ENCODE measurements around the gene MYB. TPM values are rescaled to one million over a fixed set of nuclear protein-coding genes. Genes with fewer than 3 reads are reported as not detected.
"Not testable (repeated sequence)": the region's sequence is repeated elsewhere in the genome, so short reads cannot be mapped to it uniquely, and the experiment has no call there.

Gene MYB
- total RNA-seq, 1 experiment from 2014 or later: 8.3 TPM

DNA sequence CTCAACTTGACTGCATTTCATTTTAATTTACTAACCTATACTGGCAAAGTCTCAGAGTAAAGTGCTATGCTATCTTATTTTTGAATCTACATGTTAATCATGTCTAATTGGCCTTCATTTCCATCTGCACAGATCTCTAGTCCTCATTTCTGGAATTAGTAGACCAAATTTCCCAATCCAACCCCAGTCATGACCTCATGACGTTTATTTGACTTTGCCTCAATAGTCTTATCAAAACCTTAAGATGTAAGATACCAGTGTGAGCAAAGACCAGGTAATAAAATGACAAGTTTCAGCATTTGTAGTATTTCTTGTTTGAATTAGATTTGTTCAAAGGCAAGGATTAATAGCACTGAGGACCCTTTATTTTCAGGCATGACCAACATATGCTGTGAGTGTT, 43.3 kb upstream of the MYB start:
- no peak for TF ChIP-seq EZH2 (IDR thresholded peaks at IDR 0.05; ENCODE audit: borderline replicate concordance, low read depth, low read length, poor library complexity, severe bottlenecking)
- TF ChIP-seq, protein P1, sequence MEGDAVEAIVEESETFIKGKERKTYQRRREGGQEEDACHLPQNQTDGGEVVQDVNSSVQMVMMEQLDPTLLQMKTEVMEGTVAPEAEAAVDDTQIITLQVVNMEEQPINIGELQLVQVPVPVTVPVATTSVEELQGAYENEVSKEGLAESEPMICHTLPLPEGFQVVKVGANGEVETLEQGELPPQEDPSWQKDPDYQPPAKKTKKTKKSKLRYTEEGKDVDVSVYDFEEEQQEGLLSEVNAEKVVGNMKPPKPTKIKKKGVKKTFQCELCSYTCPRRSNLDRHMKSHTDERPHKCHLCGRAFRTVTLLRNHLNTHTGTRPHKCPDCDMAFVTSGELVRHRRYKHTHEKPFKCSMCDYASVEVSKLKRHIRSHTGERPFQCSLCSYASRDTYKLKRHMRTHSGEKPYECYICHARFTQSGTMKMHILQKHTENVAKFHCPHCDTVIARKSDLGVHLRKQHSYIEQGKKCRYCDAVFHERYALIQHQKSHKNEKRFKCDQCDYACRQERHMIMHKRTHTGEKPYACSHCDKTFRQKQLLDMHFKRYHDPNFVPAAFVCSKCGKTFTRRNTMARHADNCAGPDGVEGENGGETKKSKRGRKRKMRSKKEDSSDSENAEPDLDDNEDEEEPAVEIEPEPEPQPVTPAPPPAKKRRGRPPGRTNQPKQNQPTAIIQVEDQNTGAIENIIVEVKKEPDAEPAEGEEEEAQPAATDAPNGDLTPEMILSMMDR (conservative IDR thresholded peaks at IDR 0.05; ENCODE audit: low read depth, low read length): no peak
- no peak for DNase-seq (ENCODE audit: low spot score)
- ChIA-PET POLR2A (ENCODE audit: low non-redundant PET) (no interaction called here), CTCF (no interaction called here)
- H3K9me3 ChIP-seq (ENCODE audit: low read depth, low read length, poor library complexity, severe bottlenecking): no peaks in the 10 kb centered on the region
- no peaks in the 10 kb centered on the region for H3K4me1 ChIP-seq (ENCODE audit: insufficient read depth, low read length, poor library complexity, severe bottlenecking)
- intact Hi-C loops (cut with micrococcal nuclease; ENCODE audit: unreplicated experiment): no loop called here
- no peaks in the 10 kb centered on the region for H3K27me3 ChIP-seq (replicated peaks; ENCODE audit: insufficient read depth, low read depth, low read length, poor library complexity)
- no peak overlapping the region for H3K4me3 ChIP-seq (ENCODE audit: low read depth, low read length, poor library complexity, severe bottlenecking)
- no TSS peak for BruUV-seq (replicated peaks)
- no peaks in the 10 kb centered on the region for H3K36me3 ChIP-seq (ENCODE audit: insufficient read depth, low read length, poor library complexity, severe bottlenecking)
- no peak overlapping the region for H3K27ac ChIP-seq (ENCODE audit: low read depth, low read length, poor library complexity, severe bottlenecking)

DNA sequence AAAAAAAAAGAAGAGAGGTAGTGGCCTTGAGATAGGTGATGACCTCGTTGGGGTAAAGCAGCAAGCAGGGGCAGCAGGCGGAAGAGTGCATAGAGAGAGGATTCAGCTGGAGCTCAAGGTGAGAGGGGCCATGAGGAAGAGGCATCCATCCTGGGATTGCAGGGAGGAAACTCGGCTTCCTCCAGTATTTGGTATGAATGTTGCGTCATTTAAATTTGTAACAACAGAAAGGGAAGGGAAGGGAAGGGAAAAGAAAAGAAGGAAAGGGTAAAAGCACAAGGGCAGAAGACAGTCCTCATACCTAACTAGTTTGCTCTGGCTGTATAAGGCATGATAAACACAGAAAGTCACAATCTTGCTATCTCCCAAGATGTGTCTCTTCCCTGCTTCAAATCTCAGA, 39.9 kb upstream of the MYB start:
- H3K27ac ChIP-seq (ENCODE audit: low read depth, low read length, poor library complexity, severe bottlenecking): no peak overlapping the region
- ChIA-PET POLR2A (ENCODE audit: low non-redundant PET) (no interaction called here), CTCF (no interaction called here)
- DNase-seq (ENCODE audit: low spot score): no peak
- peaks cover 8% of the 10 kb centered on the region for H3K4me1 ChIP-seq (ENCODE audit: insufficient read depth, low read length, poor library complexity, severe bottlenecking)
- no peak overlapping the region for H3K4me3 ChIP-seq (ENCODE audit: low read depth, low read length, poor library complexity, severe bottlenecking)
- BruUV-seq (replicated peaks): no TSS peak
- TF ChIP-seq, protein P1 (conservative IDR thresholded peaks at IDR 0.05; ENCODE audit: low read depth, low read length): no peak
- no peak for TF ChIP-seq EZH2 (IDR thresholded peaks at IDR 0.05; ENCODE audit: borderline replicate concordance, low read depth, low read length, poor library complexity, severe bottlenecking)
- no peaks in the 10 kb centered on the region for H3K9me3 ChIP-seq (ENCODE audit: low read depth, low read length, poor library complexity, severe bottlenecking)
- intact Hi-C loops (cut with micrococcal nuclease; ENCODE audit: unreplicated experiment): no loop called here
- H3K27me3 ChIP-seq (replicated peaks; ENCODE audit: insufficient read depth, low read depth, low read length, poor library complexity): no peaks in the 10 kb centered on the region
- H3K36me3 ChIP-seq (ENCODE audit: insufficient read depth, low read length, poor library complexity, severe bottlenecking): no peaks in the 10 kb centered on the region

DNA sequence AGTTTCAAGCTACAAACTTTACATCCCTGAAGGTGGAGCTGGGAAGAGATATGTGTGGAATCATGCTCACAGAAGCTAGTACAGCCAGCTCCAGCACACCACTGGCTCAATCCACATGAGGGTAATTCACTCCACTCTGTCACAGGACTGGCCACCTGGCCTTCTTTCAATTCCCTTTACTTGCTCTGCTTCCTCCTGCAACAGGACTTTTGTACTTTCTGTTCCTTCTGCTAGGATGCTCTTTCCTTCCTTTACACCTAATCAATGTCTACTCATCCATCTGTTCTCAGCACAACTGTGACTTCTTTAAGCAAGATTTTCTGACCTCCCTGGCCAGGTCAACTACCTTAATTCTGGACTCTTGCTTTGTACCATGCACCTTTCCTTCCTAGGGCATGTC, 39.4 kb upstream of the MYB start:
- DNase-seq (ENCODE audit: low spot score): no peak

DNA sequence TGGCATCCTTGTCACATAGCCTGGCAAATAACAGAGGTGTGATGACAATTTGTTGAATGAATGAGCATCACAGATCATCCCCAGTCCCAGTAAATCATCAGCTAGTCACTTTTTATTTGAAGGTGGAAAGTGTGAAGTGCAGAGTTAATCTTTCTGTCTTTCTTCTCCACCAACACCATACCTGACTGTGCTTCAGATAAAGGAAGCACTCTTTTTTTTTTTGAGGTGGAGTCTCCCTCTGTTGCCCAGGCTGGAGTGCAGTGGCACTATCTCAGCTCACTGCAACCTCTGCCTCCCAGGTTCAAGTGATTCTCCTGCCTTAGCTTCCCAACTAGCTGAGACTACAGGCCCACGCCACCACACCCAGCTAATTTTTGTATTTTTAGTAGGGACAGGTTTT, 38.9 kb upstream of the MYB start:
- intact Hi-C loops (cut with micrococcal nuclease; ENCODE audit: unreplicated experiment); H3K36me3 ChIP-seq (ENCODE audit: insufficient read depth, low read length, poor library complexity, severe bottlenecking); H3K27me3 ChIP-seq (replicated peaks; ENCODE audit: insufficient read depth, low read depth, low read length, poor library complexity); H3K4me3 ChIP-seq (ENCODE audit: low read depth, low read length, poor library complexity, severe bottlenecking); H3K27ac ChIP-seq (ENCODE audit: low read depth, low read length, poor library complexity, severe bottlenecking); DNase-seq (ENCODE audit: low spot score); CTCF ChIA-PET; H3K9me3 ChIP-seq (ENCODE audit: low read depth, low read length, poor library complexity, severe bottlenecking); BruUV-seq (replicated peaks); POLR2A ChIA-PET (ENCODE audit: low non-redundant PET): not testable (repeated sequence)
- peaks cover 13% of the 10 kb centered on the region for H3K4me1 ChIP-seq (ENCODE audit: insufficient read depth, low read length, poor library complexity, severe bottlenecking)

More for the DNA sequence above, 39.4 kb upstream of the MYB start:
- intact Hi-C loops (cut with micrococcal nuclease; ENCODE audit: unreplicated experiment): no loop called here
- Histone ChIP-seq H3K4me1 (ENCODE audit: insufficient read depth, low read length, poor library complexity, severe bottlenecking) (peaks cover 13% of the 10 kb centered on the region), H3K27ac (ENCODE audit: low read depth, low read length, poor library complexity, severe bottlenecking) (no peak overlapping the region), H3K36me3 (ENCODE audit: insufficient read depth, low read length, poor library complexity, severe bottlenecking) (no peaks in the 10 kb centered on the region), H3K27me3 (replicated peaks; ENCODE audit: insufficient read depth, low read depth, low read length, poor library complexity) (no peaks in the 10 kb centered on the region), H3K9me3 (ENCODE audit: low read depth, low read length, poor library complexity, severe bottlenecking) (no peaks in the 10 kb centered on the region), H3K4me3 (ENCODE audit: low read depth, low read length, poor library complexity, severe bottlenecking) (no peak overlapping the region)
- TF ChIP-seq, protein P1 (conservative IDR thresholded peaks at IDR 0.05; ENCODE audit: low read depth, low read length): no peak
- TF ChIP-seq EZH2 (IDR thresholded peaks at IDR 0.05; ENCODE audit: borderline replicate concordance, low read depth, low read length, poor library complexity, severe bottlenecking): no peak
- ChIA-PET POLR2A (ENCODE audit: low non-redundant PET) (no interaction called here), CTCF (no interaction called here)
- BruUV-seq (replicated peaks): no TSS peak
